ENCODE data around the gene CHD6.

CHD6 gene

DNA sequence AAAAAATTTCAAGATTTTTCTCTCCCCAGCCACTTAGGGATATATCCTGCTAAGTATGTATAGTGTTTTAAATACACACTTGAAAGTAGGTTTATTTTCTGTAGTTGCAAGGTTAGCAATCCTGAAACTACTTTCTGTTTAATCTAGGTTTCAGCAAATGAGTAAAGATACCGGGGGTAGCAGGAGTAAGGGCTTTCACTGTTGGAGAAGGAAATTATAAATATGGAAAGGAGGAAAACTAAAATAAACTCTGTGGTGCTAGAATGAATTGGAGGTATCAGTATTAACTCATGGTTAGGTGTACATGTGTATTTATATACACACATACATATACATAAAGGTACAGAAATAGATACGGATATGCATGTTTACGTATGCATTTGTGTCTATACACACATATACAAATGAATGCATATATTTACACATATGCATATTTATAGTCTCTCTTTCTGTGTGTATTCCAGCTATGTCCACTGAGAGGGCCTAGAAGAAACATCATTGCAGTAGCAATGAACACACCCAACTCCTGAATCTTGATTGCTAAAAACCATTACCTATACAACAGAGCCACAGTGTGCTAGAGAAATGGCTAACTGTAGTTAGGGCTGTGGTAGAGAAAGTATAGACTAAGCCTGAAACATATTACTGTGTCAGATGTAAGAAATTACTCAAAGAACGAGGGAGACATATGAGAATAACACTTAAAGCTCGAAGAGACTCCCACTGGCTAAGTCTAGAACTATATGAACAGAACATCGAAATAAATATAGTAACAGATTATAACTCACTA is 155.6 kb downstream of the CHD6 start:
- no peak for DNase-seq

DNA sequence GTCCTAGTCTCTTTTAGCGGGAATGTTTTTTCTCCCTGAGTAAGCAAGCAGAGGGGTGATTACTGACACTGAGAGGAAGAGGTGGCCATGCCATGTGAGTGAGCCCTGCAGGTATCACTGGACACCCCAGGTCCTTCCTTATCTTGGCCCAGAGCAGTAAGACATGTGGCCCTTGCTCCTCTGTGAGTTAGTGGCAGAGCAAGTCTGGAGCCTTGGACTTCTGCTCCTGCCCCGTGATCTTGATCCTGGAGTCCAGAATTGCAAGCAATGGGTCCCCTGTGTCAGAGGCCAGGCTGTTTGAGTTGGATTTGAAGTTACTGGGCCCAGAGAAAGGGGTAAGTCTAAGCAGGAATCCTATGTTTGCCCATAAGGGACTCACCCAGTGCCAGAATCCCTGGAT is 159.4 kb downstream of the CHD6 start:
- DNase-seq: no peak

DNA sequence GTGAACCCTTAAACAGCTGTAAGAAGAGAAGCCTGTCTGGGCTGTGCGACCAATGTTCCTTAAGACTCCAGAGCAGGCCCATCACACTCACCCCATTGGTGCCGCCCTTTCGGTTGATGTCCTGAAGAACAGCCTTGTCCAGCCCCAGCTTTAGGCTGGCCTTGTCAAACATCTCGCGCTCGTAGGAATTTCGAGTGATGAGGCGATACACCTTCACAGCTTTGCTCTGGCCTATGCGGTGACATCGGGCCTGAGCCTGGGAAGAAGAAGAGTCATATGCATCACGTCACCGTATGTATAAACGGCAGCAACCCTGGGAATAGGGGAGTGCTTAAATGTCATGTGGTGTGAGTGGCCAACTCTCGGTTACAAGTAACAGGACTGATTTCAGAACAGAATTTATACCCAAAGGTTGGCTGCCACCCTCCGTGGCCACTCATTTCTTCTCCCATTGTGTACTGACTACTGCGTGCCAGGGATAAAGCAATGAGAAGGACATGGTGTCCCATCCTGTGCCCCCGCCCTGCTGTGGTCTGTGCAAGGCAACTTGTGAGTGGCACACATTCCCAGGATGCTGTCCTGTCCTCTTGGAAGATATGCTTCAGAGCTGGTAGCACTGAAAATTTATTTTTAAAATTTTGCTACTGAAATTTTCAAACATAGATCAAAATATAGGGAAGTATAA is 160.9 kb downstream of the CHD6 start:
- no peak for DNase-seq

DNA sequence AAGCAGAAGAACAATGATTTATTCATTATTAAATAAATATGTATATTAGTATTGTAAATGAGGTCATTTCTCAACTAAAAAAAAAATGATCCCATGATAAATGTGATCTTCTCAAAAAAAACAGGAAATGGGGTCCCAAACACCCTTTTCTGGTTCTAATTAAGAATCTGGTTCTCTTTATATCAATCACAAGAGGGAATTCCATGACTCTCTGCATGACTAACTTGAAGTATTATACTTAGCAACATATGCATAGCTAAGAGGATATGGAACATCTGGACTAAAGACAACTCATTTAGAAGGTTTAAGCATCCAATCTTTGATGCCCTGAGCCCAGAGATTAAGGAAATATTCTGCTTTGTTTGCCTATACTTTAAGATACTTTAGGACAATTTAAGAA is 161.8 kb downstream of the CHD6 start:
- peak; percentile 56 for DNase-seq

DNA sequence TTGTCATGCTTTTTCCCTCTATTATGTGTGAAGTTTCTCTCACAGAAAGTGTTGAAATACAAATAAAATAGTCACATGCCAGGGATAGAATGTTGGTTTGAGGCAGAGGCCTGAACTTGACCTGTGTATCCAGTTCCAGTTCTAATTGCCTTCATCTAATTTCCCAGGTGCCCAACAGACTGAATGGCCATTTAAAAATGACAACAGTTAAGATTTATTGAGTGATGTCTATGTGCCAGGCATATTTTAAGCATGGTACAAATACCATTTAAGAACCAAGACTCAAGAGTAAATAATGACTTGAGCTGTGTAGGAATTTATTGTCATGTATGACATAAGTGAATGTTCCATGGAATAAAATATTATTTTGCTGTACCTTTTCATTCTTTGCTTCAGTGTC is 163.9 kb downstream of the CHD6 start:
- DNase-seq: no peak

DNA sequence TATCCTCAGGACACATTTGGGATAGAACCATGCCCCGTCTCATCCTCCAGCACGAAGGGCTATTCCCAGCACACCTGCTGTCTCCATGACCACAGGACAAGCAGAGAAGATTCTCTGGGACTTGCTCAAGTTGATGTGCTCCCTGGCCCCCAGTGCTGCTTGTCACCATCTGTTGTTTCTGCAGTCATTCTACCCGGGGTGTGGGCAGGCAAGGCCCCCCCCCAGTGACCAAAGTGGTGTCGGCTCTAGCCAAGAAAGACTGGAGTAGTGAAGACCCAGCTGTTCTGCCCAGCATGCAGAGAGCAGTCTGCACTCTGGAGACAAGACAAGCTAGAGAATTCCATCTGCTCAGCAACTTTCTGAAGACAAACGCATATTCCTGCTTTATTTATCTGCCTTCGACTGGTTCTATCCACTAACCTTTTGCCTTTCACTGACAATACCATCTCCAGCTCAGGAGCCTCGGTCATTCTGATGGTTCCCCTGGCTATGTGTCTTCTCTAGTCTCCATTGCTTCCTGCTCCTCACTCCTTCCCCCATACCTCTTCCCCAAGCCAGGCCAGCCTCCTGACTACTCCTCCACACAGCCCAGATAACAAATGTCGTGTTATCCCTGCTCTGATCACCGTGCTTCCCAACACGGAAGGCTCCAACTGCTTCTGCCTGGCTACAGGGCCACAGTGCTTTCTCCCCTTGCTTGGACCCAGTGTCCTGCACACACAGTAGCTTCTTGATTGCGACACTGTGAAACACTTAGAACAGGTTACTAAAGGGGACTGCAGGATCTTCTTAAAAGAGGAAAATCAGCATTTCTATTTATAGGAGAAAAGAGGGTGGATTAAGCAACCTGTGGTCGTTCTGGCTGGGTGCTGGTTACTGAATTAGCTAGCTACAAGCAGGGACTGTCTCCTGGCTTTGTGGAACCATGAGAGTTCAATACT is 164.9 kb downstream of the CHD6 start:
- DNase-seq: no peak

DNA sequence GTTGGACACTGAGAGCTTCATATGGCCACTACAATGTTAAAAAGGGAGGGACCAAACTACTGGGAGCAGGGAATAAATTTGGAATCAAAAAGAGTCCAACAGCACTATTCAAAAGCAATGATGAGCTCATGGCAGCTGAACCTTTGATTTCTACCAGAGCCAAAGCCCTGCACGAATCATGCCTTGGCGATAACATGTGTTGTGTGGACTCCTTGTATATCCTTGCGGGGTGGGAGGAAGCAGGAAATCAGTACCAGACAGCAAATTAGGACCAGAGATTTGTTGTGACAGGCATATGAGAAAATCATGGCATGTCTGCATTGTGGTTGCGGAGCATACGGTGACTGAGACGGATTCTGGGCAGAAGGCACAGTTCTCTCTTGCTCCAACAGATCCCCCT is 166.0 kb downstream of the CHD6 start:
- DNase-seq: no peak

DNA sequence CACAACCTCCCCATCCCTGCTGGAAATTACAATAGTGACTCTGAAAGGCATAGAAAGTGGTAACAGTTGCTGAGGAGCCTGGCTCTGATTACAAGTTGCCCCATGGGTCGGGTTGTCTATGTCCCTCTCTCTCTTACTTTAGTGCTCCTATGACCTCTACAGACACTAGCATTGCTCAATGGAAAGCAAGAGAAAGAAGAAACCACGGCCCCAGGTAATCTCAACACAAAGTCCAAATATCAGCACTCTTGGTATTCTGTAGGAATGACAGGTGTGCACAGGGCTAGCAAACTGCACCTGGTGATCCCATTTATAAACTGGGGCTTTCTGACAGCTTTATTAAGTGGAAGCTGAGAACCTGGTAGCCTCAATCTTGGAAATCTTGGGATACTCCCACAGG is 171.2 kb downstream of the CHD6 start:
- no peak for DNase-seq

DNA sequence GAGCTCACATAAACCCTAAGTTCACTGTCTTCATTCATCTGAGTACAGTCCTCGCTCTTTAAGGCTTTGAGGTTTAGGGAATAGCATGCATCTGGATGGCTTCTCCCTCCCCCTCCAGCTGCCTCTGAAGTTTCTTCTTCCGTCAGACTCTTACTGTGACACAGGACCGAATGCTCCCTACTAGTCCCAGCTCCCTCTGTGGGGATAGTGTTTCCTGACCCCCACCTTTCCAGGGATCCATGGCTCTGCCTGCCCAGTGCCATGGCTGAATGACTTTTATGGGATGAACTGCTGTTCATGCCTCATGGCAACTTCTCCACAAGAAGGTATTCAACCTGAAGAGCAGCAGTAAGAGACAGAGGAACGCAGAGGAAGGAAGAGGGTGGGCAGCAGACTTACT is 171.7 kb downstream of the CHD6 start:
- no peak for DNase-seq

DNA sequence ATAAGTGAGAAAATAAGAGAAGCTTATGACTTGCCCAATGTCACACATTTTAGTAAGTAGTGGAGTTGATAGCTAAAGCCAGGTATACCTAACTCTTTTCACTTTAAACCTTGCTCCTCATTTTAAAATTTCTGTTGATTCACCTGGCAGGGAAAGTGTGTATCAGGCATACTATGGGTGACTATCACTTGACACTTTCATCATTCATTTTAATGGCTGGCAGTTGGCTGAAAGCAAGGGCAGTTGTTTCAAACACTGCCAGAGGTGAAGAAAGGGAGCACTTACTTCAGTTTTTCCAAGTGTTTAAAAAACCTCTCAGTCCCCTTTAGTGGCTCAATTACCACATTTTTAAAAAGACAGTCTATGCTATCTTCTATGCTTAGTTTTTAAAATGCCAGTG is 173.4 kb downstream of the CHD6 start:
- no peak for DNase-seq

DNA sequence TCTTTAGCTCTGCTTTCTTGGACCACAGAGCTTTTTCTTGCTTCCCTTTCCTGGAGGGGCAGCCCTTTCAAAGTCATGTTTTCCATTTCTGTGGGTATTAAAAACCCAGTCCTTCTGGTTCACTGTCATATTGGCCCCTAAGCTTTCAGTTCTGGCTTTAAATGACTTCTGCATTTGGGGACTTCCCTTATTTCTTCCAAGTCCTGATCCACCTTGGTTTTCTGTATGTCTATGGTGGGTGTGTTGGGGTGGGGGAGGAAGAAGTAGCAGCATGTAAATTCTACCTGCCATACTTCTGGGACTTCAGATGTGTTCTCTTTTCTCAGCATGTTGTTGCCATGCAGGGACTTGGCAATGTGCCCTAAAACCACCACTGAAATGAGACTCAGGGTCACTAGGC is 174.5 kb downstream of the CHD6 start:
- no peak for DNase-seq

DNA sequence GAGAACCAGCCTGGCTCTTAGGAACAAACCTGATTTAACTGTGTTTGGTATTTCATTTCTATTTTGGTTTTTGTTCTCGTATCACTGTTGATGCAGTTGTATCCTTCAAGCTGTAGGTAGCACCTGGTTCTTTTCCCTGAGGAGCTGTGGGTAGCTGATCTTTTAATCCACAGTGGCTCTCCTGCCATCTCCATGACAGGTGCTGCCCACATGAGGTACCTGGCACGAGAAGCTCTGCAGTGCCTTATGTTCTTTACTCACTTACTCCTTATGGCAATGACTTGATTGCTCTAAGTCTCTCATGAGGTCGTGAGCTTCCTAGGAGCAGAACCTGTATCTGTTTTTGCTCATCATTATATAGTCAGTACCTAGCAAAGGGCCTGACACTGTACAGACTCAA is 177.3 kb downstream of the CHD6 start:
- DNase-seq: no peak

DNA sequence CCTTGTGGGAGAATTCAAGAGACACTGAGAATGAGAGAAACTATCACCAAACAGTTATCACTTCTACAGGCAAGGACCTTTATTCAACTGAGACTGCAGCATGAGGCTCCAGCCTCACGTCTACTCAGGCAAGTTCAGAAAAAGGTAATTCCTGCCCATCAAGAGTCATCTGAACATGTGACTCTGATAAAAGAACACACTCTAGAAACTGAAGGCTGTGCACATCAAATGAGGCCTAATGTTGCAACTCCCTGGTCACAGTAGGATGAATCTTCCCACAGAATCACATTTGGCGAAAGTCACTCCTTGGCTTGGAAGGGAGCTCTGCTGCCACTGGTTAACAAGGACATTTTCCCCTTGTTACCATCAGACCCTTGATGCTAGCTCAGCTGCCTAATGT is 180.3 kb downstream of the CHD6 start:
- no peak for DNase-seq

DNA sequence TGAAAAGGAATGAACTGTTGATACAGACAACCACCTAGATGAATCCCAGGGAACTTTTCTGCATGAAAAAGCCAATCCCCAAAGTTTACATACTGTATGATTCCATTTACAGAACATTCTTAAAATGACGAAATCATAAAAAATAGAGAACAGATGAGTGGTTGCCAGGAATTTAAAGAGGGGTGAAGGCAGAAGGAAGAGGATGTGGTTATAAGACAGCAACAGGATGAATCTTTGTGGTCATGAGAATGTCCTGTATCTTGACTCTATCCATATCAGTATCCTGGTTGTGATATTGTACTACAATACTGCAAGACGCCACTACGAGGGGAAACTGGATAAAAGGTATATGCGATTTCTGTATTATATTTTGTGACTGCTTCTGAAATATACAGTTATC is 181.5 kb downstream of the CHD6 start:
- DNase-seq: peak; percentile 92

DNA sequence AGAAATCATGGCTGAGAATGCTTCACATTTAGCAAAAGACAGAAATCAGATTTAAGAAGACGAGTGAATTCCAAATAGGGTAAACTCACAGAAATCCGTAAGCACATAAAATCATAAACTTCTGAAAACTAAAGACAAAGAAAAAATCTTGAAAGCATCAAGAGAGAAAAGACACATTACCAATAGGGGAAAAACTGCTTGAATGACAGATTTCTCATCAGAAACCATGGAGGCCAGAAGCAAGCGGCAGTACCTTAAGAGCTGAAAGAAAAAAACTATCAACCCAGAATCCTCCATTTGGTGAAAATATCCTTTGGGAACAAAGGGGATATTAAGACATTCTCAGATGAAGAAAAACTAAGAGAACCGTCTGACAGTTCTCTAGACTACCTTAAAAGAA is 185.0 kb downstream of the CHD6 start:
- no peak for DNase-seq

DNA sequence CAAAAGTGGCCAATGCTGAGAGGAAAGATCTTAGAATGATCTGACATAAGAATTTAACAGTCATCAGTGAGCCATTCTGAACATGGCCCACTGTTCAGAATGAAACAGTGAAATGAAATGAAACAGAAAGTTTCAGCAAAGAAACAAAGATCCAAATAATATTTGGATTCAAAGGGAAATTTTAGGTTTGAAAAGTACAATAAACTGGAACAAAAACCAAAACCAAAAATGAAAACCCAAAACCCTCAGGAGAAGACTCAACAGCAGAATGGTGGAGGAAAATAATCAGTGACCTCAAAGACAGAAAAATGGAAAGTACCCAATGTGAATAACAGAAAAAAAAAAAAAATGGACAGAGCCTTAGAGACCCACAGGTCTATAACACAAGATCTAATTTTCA is 185.4 kb downstream of the CHD6 start:
- DNase-seq: no peak

DNA sequence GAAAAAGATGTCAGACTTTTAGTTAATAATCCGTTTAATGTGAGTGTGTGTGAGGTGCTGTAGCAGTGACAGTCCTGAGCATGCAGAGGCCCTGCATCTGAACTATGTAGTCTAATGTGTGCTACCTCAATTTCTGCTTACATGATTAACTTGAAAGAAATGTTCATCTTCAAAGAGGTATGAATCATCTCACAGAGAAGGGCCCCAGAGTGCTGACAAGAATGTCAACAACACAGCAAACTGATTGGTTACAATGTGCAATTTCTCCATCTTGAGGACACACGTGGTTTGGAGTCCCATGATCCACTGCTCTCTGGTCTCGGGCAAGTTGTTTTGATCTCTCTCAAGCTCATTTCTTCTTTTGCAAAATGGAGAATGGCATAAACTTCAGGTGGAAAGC is 189.9 kb downstream of the CHD6 start:
- DNase-seq: peak; percentile 41

DNA sequence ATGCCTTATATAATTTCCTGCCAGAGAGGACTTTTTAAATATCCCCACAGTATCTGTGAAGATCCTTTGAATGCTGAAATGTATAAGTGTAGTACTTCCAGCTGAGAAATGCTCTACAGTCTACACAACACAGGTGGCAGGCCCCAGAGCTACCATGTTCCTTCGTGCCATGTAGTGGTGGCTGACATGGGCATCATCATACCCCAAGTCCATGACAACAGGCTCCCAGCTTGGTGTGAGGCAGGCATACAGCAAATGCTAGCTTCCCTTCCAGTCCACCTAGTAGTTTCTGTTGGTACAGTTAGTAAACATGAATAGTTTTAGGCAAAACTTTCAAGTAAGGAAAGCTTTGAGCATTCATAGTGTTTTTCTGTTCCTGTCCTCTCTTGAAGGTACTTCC is 190.3 kb downstream of the CHD6 start:
- DNase-seq: no peak

DNA sequence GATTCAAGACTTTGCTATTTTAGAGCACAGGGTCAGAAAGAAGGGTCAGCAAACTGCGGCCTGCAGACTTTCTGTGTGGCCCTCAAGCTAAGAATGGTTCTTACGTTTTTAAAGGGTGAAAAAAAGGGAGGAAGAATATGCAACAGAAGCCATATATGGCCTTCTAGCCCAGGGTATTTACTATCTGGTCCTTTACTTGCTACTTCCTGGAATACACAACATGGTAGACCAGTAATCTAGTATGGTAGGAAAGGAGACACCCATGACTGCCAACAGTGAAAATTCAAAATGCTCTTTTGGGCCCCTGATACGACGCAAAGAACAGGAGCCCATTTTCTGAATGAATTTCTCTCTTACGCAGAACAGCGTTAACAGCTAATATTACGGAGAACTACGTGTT is 191.2 kb downstream of the CHD6 start:
- no peak for DNase-seq

DNA sequence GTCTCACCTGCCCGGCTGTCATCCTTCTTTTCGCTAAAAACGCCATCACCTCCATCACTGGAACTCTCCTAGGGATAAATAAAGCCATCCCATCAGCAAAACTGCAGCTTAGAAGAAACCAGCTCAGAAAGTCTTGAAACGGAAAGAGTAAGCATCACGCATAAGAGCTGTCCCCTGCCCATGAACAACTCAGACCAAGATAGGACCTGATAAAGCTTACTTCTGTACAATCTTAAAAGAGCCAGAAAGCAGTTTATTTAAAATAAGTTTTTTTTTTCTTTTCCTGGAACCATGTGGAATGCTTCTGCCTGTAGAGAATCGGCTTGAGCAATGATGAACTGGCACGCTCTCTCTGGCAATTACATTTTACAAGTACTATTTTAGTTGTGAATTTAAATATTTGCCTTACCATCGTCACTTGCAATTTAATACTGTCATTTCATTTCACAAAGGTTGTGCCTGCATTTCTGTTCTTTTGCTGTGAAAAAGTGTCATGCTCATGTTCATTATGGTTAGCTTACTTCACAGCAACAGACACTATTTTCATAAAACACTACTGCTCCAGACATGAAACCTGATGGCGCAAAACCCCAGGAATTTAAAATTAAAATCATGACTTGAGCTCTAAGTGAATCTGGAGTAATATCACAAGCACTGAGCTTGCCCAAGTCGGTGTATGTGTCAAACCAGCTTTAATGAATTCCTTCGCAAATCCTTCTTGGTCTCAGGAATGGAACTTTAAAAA is 191.9 kb downstream of the CHD6 start:
- peak; percentile 12 for DNase-seq

DNA sequence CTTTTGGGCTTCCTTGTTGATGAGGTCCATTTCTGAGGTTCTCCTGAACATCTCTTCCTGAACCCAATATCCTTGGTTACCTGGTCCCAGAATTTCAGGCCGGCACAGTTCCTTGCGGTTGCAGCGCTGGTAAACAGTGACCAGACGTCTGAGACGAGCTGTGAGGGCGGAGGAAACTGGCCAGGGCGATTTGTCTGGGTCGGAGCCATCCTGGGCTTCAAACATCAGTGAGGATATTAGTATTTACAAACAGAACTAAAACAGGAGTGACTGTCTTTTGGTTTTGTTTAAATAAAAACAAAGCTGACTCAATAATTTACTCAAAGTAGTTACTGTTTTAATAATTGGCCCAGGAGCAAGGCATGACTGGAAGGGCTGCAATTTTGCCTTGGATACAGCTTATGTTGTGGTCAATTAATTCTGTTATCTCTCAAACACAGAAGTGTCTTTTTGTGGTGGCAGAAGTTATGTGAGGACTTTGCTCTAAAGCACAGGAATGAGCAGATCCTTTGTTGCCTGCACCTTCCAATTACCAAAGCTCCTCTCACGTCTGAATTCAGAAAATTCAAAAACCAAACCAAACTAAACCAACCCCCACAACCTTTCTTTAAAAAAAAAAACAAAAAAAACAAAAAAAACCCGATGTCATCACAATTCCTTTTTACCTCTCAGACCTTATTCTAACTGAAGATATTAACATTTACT is 192.8 kb downstream of the CHD6 start:
- DNase-seq: no peak

DNA sequence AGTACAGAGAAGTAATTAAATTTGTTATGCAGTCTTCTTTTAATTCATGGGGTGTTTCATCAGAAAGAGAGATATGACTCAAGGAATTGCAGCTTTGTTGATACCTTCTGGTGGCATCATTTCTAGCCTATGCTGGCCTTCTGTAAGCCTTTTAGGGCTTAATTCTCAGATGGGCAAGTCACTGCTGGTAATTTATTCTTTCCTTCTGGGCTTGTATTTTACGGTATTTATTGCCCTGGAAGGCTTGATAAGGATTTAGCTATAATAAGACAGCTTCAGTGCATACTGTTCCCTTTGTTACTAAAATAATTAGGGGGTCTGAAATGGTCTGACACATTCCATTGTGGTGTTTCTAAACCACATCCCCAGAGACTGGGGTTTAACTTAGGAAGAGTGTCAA is 193.6 kb downstream of the CHD6 start:
- DNase-seq: no peak
